Measurements from ENCODE around the gene TMEM98. TPM values are rescaled to one million over a fixed set of nuclear protein-coding genes. Genes with fewer than 3 reads are reported as not detected.
A peak's percentile ranks its signal among the peaks of the same experiment; 100 is the strongest.

Gene TMEM98
- total and polyA plus RNA-seq, 2 of the 4 experiments (the other 2 are of a cell fraction): 173 to 195 TPM

DNA sequence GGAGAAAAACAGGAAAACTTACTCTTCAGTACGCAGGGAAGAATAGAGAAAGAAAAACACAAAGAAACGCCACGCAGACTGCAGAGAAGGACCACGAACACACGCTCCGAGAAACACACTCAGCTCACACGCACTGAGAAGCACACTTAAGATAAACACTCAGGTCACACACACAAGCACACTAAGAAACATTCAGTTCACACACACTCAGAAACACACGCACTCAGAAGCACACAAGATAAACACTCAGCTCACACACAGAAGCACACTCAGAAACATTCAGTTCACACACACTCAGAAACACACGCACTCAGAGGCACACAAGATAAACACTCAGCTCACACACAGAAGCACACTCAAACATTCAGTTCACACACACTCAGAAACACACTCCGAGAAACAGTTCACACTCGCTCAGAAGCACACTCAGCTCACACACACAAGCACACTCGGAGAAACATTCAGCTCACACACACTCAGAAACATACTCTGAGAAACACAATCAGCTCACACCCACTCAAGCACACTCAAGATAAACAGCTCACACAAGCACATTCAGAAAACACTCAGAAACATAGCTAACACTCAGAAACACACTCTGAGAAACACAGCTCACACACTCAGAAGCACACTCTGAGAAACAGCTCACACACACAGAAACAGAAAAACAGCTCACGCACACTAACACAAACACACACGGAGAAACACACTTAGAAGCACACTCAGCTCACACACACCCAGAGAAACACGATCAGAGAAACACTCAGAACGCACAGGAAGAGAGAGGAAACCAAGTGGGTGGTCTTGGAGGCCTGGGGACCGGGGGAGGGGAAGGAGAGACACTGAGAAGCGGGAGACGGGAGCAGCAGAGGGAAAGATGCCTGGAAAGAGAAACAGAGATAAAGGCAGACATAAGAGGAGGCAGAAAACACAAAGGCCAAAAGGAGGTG is 908 bp downstream of the TMEM98 start:
- Histone ChIP-seq H3K4me1 (ENCODE audit: control insufficient read depth, insufficient read depth, low read length) (peaks cover 17% of the 10 kb centered on the region), H3K27me3 (ENCODE audit: control insufficient read depth, insufficient read depth, low read length) (no peaks in the 10 kb centered on the region), H3K4me2 (ENCODE audit: low read depth, low read length) (peak overlapping the region; percentile 95), H3K79me1 (ENCODE audit: low read depth in 1 of 2, low read length in 2 of 2) (peaks cover 11 to 50% of the 10 kb centered on the region in 2 experiments), H4K20me1 (ENCODE audit: insufficient read depth, low read length) (peaks cover 8% of the 10 kb centered on the region; the same call in 1 of the 2 replicates), H3K27ac (ENCODE audit: insufficient read depth, low read length) (peak overlapping the region; percentile 94), H2BK5ac (ENCODE audit: low read depth, low read length, poor library complexity, severe bottlenecking) (peak overlapping the region; percentile 61), H2AFZ (replicated peaks; ENCODE audit: low read length, poor library complexity) (peak overlapping the region; percentile 96), H3K14ac (replicated peaks; ENCODE audit: low read depth, low read length) (peak overlapping the region; percentile 96), H3K23ac (ENCODE audit: low read depth, low read length) (peak overlapping the region; percentile 99), H4K91ac (ENCODE audit: insufficient read depth, low read depth, low read length) (peak overlapping the region; percentile 80), H3K9ac (ENCODE audit: low read depth, low read length) (peak overlapping the region; percentile 98), H2AK9ac (replicated peaks; ENCODE audit: low read depth, low read length, poor library complexity) (peak overlapping the region; percentile 96), H2BK20ac (ENCODE audit: low read depth, low read length) (peak overlapping the region; percentile 58), H4K5ac (ENCODE audit: low read depth, low read length) (peak overlapping the region; percentile 90), H2AK5ac (ENCODE audit: low read depth, low read length) (peak overlapping the region; percentile 84), H3K18ac (ENCODE audit: low read depth, low read length) (peak overlapping the region; percentile 76), H3K9me1 (ENCODE audit: insufficient read depth, low read length) (peaks cover 24% of the 10 kb centered on the region), H3K56ac (ENCODE audit: extremely low read depth, insufficient read depth, low read length) (peak overlapping the region; percentile 65), H3K9me3 (ENCODE audit: control insufficient read depth, insufficient read depth, low read length) (no peaks in the 10 kb centered on the region), H2BK120ac (ENCODE audit: low read depth, low read length) (peak overlapping the region; percentile 82), H4K8ac (ENCODE audit: low read depth in 2 of 2, low read length in 2 of 2) (peak overlapping the region; percentile 89), H2BK15ac (ENCODE audit: low read depth, low read length) (peak overlapping the region; percentile 71; the same call in 2 of the 3 replicates), H3K4ac (ENCODE audit: low read depth, low read length) (peak overlapping the region; percentile 92), H3K4me3 (ENCODE audit: insufficient read depth, low read depth, low read length) (peak overlapping the region; percentile 79), H3K36me3 (ENCODE audit: control insufficient read depth, insufficient read depth, low read length) (peaks cover 19% of the 10 kb centered on the region)
- POLR2A ChIA-PET (ENCODE audit: unreplicated experiment): interaction anchor here (0.7 kb wide), 1 partner anchor 1326 kb away, joined by 3 read pairs; no protein-coding TSS in a partner anchor
- DNase-seq (peak; percentile 26), ATAC-seq (ENCODE audit: low read depth) (peak; percentile 16)
- dilution Hi-C loops (cut with HindIII; ENCODE audit: low sequenced_read_pairs, unreplicated experiment): no loop called here
- intact Hi-C loops (cut with micrococcal nuclease): loop anchor here (1.0 to 5.0 kb wide), 3 partner anchors 14 to 68 kb away; partner anchors contain the start of gene MYO1D
- in situ Hi-C loops (cut with MboI; ENCODE audit: low sequenced_read_pairs): no loop called here
- BruUV-seq (replicated peaks): TSS peak; percentile 77
- CTCF ChIA-PET: interaction anchor here (0.6 to 2.0 kb wide), 4 partner anchors 17 to 509 kb away, joined by 3 to 7 read pairs (median 5); partner anchors contain the start of gene MYO1D
- WGBS, 2 experiments (ENCODE audit: extremely low coverage in 2 of 2, insufficient read length in 1 of 2): 5% methylated on average over 4 of the region's 19 CpGs; no CpG with 5 or more reads in 1 of the 2 experiments
- TF ChIP-seq CEBPB (IDR thresholded peaks at IDR 0.05; ENCODE audit: low read depth, low read length): no peak
- no peak for TF ChIP-seq MAFK (IDR thresholded peaks at IDR 0.05; ENCODE audit: low read depth, low read length)
- TF ChIP-seq POLR2A (IDR thresholded peaks at IDR 0.05; ENCODE audit: low read depth, low read length): no peak
- TF ChIP-seq BHLHE40 (IDR thresholded peaks at IDR 0.05; ENCODE audit: low read depth, low read length): no peak
- TF ChIP-seq, protein P1, sequence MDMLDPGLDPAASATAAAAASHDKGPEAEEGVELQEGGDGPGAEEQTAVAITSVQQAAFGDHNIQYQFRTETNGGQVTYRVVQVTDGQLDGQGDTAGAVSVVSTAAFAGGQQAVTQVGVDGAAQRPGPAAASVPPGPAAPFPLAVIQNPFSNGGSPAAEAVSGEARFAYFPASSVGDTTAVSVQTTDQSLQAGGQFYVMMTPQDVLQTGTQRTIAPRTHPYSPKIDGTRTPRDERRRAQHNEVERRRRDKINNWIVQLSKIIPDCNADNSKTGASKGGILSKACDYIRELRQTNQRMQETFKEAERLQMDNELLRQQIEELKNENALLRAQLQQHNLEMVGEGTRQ (IDR thresholded peaks at IDR 0.05; ENCODE audit: low read depth, low read length): no peak
- no peak for TF ChIP-seq CHD1 (IDR thresholded peaks at IDR 0.05; ENCODE audit: low read depth, low read length)
- no peak for TF ChIP-seq RCOR1 (IDR thresholded peaks at IDR 0.05; ENCODE audit: insufficient replicate concordance, low read length)
- TF ChIP-seq MXI1 (IDR thresholded peaks at IDR 0.05; ENCODE audit: borderline replicate concordance, low read depth, low read length): no peak
- no peak for TF ChIP-seq MAZ (IDR thresholded peaks at IDR 0.05; ENCODE audit: borderline replicate concordance, low read depth, low read length)
- no peak for TF ChIP-seq NFE2L2 (IDR thresholded peaks at IDR 0.05; ENCODE audit: low read depth, low read length)
- TF ChIP-seq, protein P2, sequence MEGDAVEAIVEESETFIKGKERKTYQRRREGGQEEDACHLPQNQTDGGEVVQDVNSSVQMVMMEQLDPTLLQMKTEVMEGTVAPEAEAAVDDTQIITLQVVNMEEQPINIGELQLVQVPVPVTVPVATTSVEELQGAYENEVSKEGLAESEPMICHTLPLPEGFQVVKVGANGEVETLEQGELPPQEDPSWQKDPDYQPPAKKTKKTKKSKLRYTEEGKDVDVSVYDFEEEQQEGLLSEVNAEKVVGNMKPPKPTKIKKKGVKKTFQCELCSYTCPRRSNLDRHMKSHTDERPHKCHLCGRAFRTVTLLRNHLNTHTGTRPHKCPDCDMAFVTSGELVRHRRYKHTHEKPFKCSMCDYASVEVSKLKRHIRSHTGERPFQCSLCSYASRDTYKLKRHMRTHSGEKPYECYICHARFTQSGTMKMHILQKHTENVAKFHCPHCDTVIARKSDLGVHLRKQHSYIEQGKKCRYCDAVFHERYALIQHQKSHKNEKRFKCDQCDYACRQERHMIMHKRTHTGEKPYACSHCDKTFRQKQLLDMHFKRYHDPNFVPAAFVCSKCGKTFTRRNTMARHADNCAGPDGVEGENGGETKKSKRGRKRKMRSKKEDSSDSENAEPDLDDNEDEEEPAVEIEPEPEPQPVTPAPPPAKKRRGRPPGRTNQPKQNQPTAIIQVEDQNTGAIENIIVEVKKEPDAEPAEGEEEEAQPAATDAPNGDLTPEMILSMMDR (conservative IDR thresholded peaks at IDR 0.05; ENCODE audit: low read depth, low read length): no peak
- TF ChIP-seq SMC3 (IDR thresholded peaks at IDR 0.05; ENCODE audit: low read depth, low read length): no peak

Measured in IMR-90 (cell line).